SH-SY5Y (cell line): ENCODE results near the gene RASGRP2.

ENCODE experiments used
- GATA2 ChIP-seq: IDR thresholded peaks from 2 replicates; pipeline ENCODE4 v1.6.1; 2011; ENCODE audit warnings: mild to moderate bottlenecking, low read depth, low read length
- GATA3 ChIP-seq: IDR thresholded peaks from 2 replicates; pipeline ENCODE4 v1.6.1; 2011; ENCODE audit warnings: low read depth, mild to moderate bottlenecking, low read length, moderate library complexity

GRCh38 chr11:64763526-64764039 is 19.6 kb upstream of the RASGRP2 start:
- TF ChIP-seq GATA2 (no peak), GATA3 (no peak)
